Stimulated activated CD8-positive, alpha-beta memory T cell treated with anti-CD3 and anti-CD28 coated beads, Interleukin-12 subunit alpha, Interleukin-12 subunit beta, amount 100 ng/mL, for 24 hours (primary cell): ENCODE results near the gene CCDC158.
"Not testable (repeated sequence)": the region's sequence is repeated elsewhere in the genome, so short reads cannot be mapped to it uniquely, and the experiment has no call there.

Experiments used
- DNase-seq: peaks from one replicate; pipeline ENCODE4 v3.0.0-alpha.2; 2020; ENCODE audit errors: extremely low read depth

Gene CCDC158

GRCh38 chr4:76420762-76421581 is at the start of gene CCDC158:
Gene CCDC158 (minus strand): TSS chr4:76421141. CDS start chr4:76403207, 17,934 bp downstream.
- DNase-seq = no peak

- DNase-seq = no peak
Observed at GRCh38 chr4:76470532-76470931, 49.6 kb upstream of the CCDC158 start.

DNA sequence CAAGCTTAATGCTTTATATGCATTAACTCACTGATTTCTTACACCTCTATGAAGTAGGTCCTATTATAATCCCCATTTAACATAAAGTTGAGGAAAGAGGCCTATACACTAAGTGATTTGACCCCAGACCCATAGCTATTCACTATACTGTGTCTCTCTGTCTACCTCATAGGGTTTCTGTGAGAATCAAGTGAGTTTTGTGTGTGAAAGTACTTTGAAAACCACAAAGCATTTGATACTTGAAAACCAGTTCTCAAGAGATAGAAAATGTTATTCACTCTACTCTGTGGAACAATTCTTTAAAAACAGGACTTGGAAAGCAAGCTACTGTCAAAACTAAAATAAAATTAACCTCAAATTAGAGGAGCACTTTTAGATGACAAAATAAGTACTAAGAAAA is 49.1 kb upstream of the CCDC158 start:
- DNase-seq = no peak

GRCh38 chr4:76463568-76463967 is 42.6 kb upstream of the CCDC158 start:
- DNase-seq = no peak

DNA sequence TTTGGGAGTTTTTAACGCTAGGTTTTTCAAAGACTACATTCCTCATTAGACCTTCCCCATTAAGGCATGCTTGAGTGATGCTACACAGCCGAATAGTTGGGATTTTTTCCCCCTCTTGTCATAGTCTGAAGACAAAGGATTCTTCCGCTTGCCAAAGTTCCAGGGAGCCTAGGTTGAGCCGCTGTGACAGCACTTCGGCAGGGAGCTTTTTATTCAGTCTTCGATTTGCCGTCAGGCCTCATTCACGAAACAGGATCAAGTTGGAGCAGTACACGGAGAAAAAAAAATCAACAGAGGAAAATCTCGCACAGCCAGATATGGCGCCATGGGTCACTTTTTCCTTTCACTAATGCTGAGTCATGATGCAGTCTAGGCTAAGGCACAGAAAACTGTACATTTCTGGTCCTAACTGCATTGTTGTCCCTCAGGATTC is 38.4 kb upstream of the CCDC158 start:
- no peak for DNase-seq

- DNase-seq = no peak
Observed at GRCh38 chr4:76458825-76459224, 37.9 kb upstream of the CCDC158 start.

- no peak for DNase-seq
Observed at GRCh38 chr4:76458297-76458696, 37.4 kb upstream of the CCDC158 start.

- no peak for DNase-seq
Observed at GRCh38 chr4:76457885-76458284, 36.9 kb upstream of the CCDC158 start.

DNA sequence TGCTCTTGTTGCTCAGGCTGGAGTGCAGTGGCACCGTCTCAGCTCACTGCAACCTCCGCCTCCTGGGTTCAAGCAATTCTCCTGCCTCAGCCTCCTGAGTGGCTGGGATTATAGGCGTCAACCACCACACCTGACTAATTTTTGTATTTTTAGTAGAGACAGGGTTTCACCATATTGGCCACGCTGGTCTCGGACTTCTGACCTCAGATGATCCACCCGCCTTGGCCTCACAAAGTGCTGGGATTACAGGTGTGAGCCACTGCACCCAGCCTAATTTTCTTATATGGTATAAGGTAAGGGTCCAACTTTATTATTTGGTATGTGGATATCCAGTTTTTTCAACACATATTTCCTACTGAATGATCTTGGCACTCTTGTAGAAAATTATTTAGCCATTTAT is 33.1 kb upstream of the CCDC158 start:
- not testable (repeated sequence) for DNase-seq

GRCh38 chr4:76453232-76453631 is 32.3 kb upstream of the CCDC158 start:
- no peak for DNase-seq

GRCh38 chr4:76449833-76450232 is 28.9 kb upstream of the CCDC158 start:
- DNase-seq = no peak

DNA sequence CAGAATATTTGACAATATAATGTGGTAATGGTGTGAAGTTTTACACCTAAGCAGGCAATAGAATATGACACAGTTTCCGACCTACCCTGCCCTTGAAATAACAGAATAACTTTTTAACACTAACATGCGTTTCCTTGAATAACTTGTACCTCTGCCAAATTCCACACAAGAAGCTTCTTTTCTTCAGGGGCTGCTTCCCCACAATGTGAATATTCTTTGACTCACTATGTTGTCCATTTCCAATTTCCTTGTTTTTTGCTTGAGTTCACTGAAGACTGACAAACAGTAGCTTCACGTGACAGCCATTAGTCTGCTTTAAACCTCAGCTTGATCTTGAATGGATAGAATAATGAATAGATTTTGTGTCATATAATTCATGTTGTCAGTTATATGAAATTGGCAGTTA is 28.4 kb upstream of the CCDC158 start:
- DNase-seq = no peak

- no peak for DNase-seq
Observed at GRCh38 chr4:76448211-76448610, 27.3 kb upstream of the CCDC158 start.

GRCh38 chr4:76447393-76447851 is 26.5 kb upstream of the CCDC158 start:
- DNase-seq = no peak

DNA sequence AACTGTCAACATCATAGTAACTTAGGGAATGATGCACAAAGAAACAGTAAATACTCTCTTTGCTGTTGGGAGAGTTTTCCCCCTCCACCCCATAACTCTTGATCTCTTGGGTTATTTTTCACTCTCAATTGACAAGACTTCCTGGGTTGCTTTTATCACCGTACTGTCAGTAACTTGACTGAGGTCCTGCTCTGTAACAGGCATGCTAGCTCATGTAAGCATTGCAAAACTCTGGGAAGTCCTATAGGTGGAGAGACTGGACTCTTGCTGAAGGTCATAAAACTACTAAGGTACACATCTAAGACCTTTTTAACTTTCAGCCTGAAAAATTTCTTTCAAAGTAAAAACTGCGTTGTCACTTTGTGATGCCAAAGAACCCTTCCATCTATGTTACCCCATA is 25.0 kb upstream of the CCDC158 start:
- no peak for DNase-seq

- no peak for DNase-seq
Observed at GRCh38 chr4:76443376-76443775, 22.4 kb upstream of the CCDC158 start.

- no peak for DNase-seq
Observed at GRCh38 chr4:76442807-76443206, 21.9 kb upstream of the CCDC158 start.

- no peak for DNase-seq
Observed at GRCh38 chr4:76441881-76442280, 20.9 kb upstream of the CCDC158 start.

- DNase-seq = no peak
Observed at GRCh38 chr4:76439491-76439890, 18.6 kb upstream of the CCDC158 start.

GRCh38 chr4:76435528-76436319 is 14.8 kb upstream of the CCDC158 start:
- no peak for DNase-seq

GRCh38 chr4:76434901-76435527 is 14.1 kb upstream of the CCDC158 start, which contains the start of gene SHROOM3:
Gene SHROOM3 (plus strand): TSS chr4:76435229. CDS start chr4:76436053, 824 bp downstream.
- no peak for DNase-seq
